HG03521 (cell line): ENCODE data around the gene SCO1.
A peak's percentile ranks its signal among the peaks of the same experiment; 100 is the strongest.

Experiments used
- ATAC-seq: cut with Tn5 transposase; IDR thresholded peaks from one replicate; pipeline ENCODE4 v1.9.1; 2021; ENCODE audit warnings: mild to moderate bottlenecking, moderate library complexity; ENCODE audit not compliant: unreplicated experiment

Gene SCO1

GRCh38 chr17:10657148-10657547, 40.2 kb downstream of the SCO1 start, which contains the start of gene MYH3:
Gene MYH3, minus strand, starts transcription at chr17:10657309. Its CDS starts 2,245 bp downstream, at chr17:10655064.
- ATAC-seq, result no peak

DNA sequence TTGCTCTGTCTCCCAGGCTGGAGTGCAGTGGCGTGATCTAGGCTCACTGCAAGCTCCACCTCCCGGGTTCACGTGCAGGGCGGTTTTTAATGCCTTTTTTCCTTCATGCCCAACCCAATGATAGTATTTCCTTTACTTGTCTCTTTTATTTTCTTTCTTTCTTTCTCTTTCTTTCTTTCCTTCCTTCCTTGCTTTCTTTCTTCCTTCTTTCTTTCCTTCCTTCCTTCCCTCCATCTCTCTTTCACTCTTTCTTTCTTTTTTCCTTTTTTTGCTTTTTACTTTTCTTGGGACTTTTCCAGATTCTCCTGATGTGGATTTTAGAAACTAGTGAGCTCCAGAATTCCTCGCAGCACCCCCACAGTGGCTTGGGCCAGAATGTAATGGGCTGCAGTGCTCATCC, 43.3 kb downstream of the SCO1 start:
- ATAC-seq, result no peak

DNA sequence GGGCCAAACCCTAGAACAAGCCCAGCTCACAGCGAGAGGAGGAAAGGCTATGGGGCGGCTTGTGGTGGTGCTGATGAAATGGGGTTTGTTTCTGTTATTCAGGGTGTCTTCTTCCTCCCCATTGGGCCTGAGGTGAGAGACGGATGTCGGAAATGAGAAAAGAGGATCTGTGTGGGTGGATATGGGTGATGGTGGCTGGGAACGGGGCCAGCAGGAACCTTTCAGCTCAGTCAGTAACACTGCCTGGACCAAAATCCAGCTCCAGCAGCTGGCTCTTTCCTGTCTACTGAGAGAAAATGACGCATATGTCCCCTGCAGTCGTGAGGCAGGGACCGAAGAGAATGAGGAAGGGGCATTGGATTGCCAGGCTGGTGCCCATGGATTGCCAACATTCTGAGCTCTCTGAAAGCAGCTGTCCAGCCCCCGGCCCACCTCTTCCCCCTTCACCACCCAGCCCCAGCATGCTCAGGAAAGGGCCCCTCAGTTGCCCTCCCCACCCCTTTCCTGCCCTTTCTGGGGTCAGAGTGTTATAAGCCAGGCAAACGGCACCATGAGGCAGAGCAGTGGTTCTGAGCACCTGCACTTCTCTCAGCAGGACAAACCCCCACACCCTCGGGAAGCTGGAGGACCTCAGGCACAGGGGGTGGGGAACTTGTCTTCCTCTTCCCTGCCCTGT, 44.2 kb downstream of the SCO1 start:
- ATAC-seq, result no peak

- ATAC-seq, result no peak
Measured at GRCh38 chr17:10651927-10652326, 45.4 kb downstream of the SCO1 start.

DNA sequence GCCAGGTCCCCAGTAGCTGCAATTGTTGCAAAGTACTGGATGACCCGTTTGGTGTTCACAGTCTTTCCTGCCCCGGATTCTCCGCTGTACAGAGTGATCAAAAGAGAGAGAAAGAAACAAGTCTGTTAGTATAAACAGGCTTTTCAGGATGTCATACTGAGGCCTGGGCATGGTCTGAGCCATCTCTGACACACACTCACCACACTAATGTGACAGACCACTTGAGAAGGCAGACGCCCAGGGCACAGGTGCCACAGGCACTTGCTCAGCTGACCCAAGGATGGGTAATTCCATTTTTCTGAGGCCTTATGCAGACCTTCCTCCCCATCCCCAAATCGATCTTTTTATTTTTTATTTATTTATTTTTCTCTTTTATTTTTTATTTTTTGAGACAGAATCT, 47.7 kb downstream of the SCO1 start:
- no peak for ATAC-seq

- no peak for ATAC-seq
Measured at GRCh38 chr17:10648956-10649355, 48.4 kb downstream of the SCO1 start.

GRCh38 chr17:10648381-10648780, 49.0 kb downstream of the SCO1 start:
- ATAC-seq, result no peak

DNA sequence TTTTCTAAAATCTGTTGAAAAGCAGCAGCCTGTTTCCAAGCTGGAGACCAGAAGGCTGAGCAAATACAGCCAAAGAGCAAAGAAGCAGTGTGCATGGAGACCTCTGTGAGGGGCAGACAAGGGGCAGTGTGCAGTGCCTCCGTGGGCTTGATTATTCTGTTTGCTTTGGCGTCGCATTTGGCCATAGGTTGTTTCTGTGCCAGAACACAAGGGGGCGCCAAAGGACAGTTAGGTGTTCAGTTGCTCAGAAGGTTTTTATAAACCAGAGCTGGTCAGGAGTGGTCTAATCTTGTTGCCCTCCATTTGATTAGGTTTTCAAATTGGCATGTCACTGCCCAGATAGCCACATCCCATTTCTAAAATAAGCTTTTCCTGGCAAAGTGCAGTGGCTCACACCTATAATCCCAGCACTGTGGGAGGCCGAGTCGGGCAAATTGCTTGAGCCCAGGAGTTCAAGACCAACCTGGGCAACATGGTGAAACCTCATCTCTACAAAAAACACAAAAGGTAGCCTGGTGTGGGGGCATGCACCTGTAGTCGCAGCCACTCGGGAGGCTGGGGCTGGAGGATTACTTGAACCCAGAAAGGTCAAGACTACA, 50.8 kb downstream of the SCO1 start:
- peak; percentile 53 for ATAC-seq

DNA sequence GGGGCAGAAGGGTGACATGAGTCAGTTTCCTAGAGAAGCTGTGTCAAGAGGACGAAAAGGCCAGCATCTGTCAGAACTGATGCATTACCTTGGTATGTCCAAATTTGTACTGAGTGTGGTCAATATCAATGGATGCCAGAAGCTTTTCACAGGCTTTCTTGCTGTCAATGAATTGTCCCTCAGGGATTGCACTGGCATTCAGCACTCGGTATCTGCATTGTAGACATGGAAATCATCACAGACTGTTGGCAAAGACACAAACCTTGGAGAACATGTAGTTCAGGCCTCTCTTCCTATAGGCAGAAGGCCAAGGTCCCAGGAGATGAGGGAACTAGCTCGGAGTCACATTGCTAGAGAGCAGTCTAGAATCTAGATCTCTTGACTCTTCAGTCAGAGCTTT, 56.9 kb downstream of the SCO1 start:
- ATAC-seq, result no peak

GRCh38 chr17:10638151-10638550, 59.2 kb downstream of the SCO1 start:
- ATAC-seq, result no peak

DNA sequence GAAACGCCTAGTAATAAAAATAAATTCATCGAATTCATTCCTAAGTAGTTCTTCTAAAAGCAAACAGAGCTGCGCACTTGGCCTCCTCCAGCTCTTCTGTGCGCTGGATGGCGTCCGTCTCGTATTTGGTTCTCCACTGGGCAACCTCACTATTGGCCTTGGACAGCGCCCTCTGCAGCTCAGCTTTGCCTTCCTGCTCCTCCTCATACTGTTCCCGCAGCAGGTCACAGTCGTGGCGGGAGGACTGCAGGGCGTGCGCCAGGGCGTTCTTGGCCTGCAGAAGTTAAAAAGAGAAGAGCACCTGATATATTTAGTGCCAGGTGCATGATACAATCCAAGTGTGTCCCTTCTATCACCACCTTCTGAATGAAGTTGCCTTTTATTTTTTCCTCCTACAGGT, 62.0 kb downstream of the SCO1 start:
- no peak for ATAC-seq

DNA sequence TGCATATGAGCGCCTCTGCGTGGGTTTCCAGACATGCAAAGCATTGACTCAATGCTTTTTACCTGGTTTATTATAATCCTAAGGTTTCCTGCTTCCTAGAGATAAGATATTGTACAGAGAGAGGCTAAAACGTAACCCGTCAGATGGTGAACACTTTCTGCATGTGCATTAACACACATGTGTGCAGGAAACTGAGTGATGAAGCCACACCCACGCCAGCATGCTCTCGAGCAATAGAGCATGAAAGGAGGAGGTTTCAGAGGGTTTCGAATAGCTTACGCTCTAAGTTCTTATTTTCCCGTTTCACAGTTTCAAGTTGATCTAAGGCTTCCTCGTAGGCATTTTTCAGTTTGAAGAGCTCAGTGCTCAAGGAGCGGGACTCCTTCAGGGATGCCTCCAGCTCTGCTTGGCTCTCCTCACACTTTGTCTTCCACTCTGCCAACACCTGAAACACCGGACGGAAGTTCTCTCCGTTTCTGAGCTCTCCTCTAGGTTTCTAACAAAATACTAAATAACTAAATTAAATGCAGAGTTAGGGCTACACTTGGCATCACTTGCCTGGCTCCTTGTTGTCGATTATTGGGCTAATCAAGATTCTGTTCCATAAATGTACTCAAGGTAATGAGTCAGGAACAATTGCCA, 63.5 kb downstream of the SCO1 start:
- ATAC-seq, result peak; percentile 90

- no peak for ATAC-seq
Measured at GRCh38 chr17:10631701-10632100, 65.6 kb downstream of the SCO1 start.

DNA sequence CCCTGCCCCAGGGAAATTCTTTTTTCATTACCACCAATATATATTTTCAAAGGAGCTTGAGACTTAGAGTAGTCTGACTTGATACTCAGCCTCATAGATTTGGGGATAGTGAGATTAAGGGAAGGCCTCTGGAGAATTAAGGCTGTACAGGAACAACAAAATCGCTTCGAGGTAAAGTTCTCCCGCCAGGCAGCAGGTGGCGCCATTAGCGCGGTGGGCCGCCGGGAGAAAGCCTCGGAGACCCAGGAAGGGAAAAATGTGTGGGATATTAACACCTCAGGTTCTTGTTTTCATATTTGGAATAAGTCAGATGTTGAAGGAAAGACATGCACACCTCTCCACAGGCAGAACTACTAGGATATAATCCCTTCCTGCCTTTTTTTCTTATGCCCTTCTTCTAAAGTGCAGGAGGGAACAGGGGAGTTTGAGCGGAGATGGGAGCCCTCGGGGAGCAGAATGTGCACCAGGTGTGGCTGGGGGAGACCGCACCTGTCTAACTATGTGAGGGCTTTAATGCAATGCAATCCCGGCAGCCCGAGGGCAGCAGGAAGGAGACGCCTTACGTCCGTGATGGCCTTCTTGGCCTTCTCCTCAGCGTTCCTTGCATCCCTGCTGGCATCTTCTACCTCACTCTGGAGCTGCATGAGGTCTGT, 66.2 kb downstream of the SCO1 start:
- ATAC-seq, result no peak

- ATAC-seq, result no peak
Measured at GRCh38 chr17:10629706-10630105, 67.6 kb downstream of the SCO1 start.

- ATAC-seq, result no peak
Measured at GRCh38 chr17:10628756-10629155, 68.6 kb downstream of the SCO1 start.

DNA sequence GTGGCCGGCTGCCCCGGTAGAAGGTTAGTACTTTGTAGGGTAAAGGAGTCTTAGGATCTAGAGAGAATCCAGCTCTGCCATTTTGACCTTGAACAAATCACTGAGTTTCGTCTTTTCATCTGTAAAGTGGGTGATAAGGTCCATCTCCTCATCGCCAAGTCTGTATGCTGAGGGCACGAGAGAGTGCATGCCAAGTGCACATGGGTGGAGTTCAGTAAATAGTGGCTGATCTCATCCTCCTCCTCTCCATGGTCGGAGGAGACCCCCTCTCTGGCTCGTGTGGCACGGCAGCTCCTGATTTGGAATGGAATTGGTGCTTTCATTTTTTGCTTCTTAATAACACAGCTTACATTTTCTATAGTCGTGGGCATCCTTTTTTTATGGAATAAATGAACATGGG, 70.9 kb downstream of the SCO1 start:
- no peak for ATAC-seq

GRCh38 chr17:10624969-10625368, 72.4 kb downstream of the SCO1 start:
- ATAC-seq, result no peak

GRCh38 chr17:10623737-10624338, 73.5 kb downstream of the SCO1 start:
- no peak for ATAC-seq

GRCh38 chr17:10622617-10623485, 74.5 kb downstream of the SCO1 start:
- ATAC-seq, result no peak
